ENCODE measurements around the gene CYB5R3.

GRCh38 chr22:42676059-42676607 lies 26.9 kb upstream of the CYB5R3 start:
- TF ChIP-seq EZH2 (IDR thresholded peaks at IDR 0.05; ENCODE audit: insufficient read depth, low read length) = no peak
- TF ChIP-seq CTCF (IDR thresholded peaks at IDR 0.05; ENCODE audit: insufficient read depth, low read depth, low read length) = no peak

All from astrocyte (in vitro differentiated cells and primary cell).